Neuronal stem cell (in vitro differentiated cells): ENCODE results near the gene AMFR.
A peak's percentile ranks its signal among the peaks of the same experiment; 100 is the strongest.

Experiments
- DNase-seq: peaks from one replicate; pipeline ENCODE4 v3.0.0-alpha.2; 2013; ENCODE audit warnings: low spot score
- H2AFZ ChIP-seq: one replicate; pipeline ENCODE4 v1.6.1; 2013; ENCODE audit warnings: mild to moderate bottlenecking, low read length, inconsistent platforms
- H2AK5ac ChIP-seq: 2 replicates; pipeline ENCODE4 v1.6.1; 2013; ENCODE audit warnings: low read depth, mild to moderate bottlenecking, inconsistent platforms, low read length, moderate library complexity, mixed read lengths
- H2BK120ac ChIP-seq: 2 replicates; pipeline ENCODE4 v1.6.1; 2013; ENCODE audit warnings: low read depth, mild to moderate bottlenecking, inconsistent platforms, low read length, moderate library complexity, mixed read lengths
- H2BK12ac ChIP-seq: one replicate; pipeline ENCODE4 v1.6.1; 2013; ENCODE audit warnings: low read length, inconsistent platforms
- H2BK15ac ChIP-seq: 2 replicates; pipeline ENCODE4 v1.6.1; 2013; ENCODE audit warnings: mild to moderate bottlenecking, low read length, inconsistent platforms, mixed read lengths
- H2BK5ac ChIP-seq: one replicate; pipeline ENCODE4 v1.6.1; 2013; ENCODE audit warnings: inconsistent platforms, mild to moderate bottlenecking, low read length, moderate library complexity
- H3K14ac ChIP-seq: one replicate; pipeline ENCODE4 v1.6.1; 2013; ENCODE audit warnings: low read length, inconsistent platforms
- H3K18ac ChIP-seq: 2 replicates; pipeline ENCODE4 v1.6.1; 2013; ENCODE audit warnings: low read length, inconsistent platforms
- H3K23ac ChIP-seq: 2 replicates; pipeline ENCODE4 v1.6.1; 2013; ENCODE audit warnings: low read depth, mild to moderate bottlenecking, mixed read lengths, low read length, inconsistent platforms; ENCODE audit not compliant: poor library complexity
- H3K27ac ChIP-seq: replicated peaks from 3 replicates; pipeline ENCODE4 v1.5.1; 2013; ENCODE audit warnings: low read length, inconsistent platforms
- H3K27me3 ChIP-seq, 3 experiments: 2 replicates each; pipeline ENCODE4 v1.6.1; 2013; ENCODE audit warnings: low read length in 3 of 3, mild to moderate bottlenecking in 2 of 3, inconsistent platforms in 1 of 3, low read depth in 1 of 3, mixed read lengths in 1 of 3, moderate library complexity in 1 of 3; ENCODE audit not compliant: control insufficient read depth in 3 of 3, insufficient read depth in 3 of 3
- H3K36me3 ChIP-seq, 2 donors: replicated peaks in 1 of 2; 2 replicates each; pipeline ENCODE4 v1.6.1; 2013; ENCODE audit warnings: low read length in 2 of 2; ENCODE audit not compliant: control insufficient read depth in 2 of 2, insufficient read depth in 2 of 2
- H3K4ac ChIP-seq: 2 replicates; pipeline ENCODE4 v1.6.1; 2013; ENCODE audit warnings: inconsistent platforms, mild to moderate bottlenecking, low read length, moderate library complexity
- H3K4me1 ChIP-seq, 2 donors: 1 replicate in 1 of 2; 2 replicates in 1 of 2; pipeline ENCODE4 v1.6.1; 2013; ENCODE audit warnings: low read length in 2 of 2, low read depth in 1 of 2; ENCODE audit not compliant: control insufficient read depth in 2 of 2, insufficient read depth in 1 of 2
- H3K4me2 ChIP-seq: one replicate; pipeline ENCODE4 v1.6.1; 2013; ENCODE audit warnings: mild to moderate bottlenecking, low read length, inconsistent platforms; ENCODE audit not compliant: insufficient read depth, poor library complexity, severe bottlenecking
- H3K4me3 ChIP-seq, 2 donors: 2 replicates each; pipeline ENCODE4 v1.5.1; 2013; ENCODE audit warnings: low read length in 2 of 2, mild to moderate bottlenecking in 2 of 2, inconsistent platforms in 1 of 2, moderate library complexity in 1 of 2
- H3K79me1 ChIP-seq: one replicate; pipeline ENCODE4 v1.6.1; 2013; ENCODE audit warnings: low read depth, mild to moderate bottlenecking, inconsistent platforms, low read length, moderate library complexity
- H3K9ac ChIP-seq: one replicate; pipeline ENCODE4 v1.6.1; 2013; ENCODE audit warnings: mild to moderate bottlenecking, low read depth, low read length, inconsistent platforms; ENCODE audit not compliant: poor library complexity
- H3K9me3 ChIP-seq, 2 donors: replicated peaks in 1 of 2; 2 replicates each; pipeline versions ENCODE3 to v1.6.1; 2013; ENCODE audit warnings: low read length in 2 of 2, mild to moderate bottlenecking in 2 of 2, inconsistent platforms in 1 of 2, low read depth in 1 of 2, mixed read lengths in 1 of 2, moderate library complexity in 1 of 2; ENCODE audit not compliant: control insufficient read depth in 2 of 2, insufficient read depth in 1 of 2
- H4K8ac ChIP-seq: one replicate; pipeline ENCODE4 v1.6.1; 2013; ENCODE audit warnings: low read depth, mild to moderate bottlenecking, inconsistent platforms, low read length, moderate library complexity
- H4K91ac ChIP-seq: one replicate; pipeline ENCODE4 v1.6.1; 2013; ENCODE audit warnings: low read length, low read depth, mild to moderate bottlenecking, inconsistent platforms; ENCODE audit not compliant: poor library complexity
- WGBS, 2 donors: extraction: QIAGEN DNeasy Blood & Tissue Kit; methylation state at CpG; one replicate each; pipeline ENCODE4 v1.1.7; 2013; ENCODE audit warnings: missing lambda C conversion rate in 2 of 2, mixed read lengths in 1 of 2; ENCODE audit not compliant: insufficient read length in 2 of 2, insufficient replicate concordance in 1 of 2; ENCODE audit errors: extremely low coverage in 2 of 2; 5-methylcytosine and 5-hydroxymethylcytosine counted together

Gene AMFR

GRCh38 chr16:56321571-56321970 lies 103.8 kb downstream of the AMFR start:
- H2BK120ac ChIP-seq, result no peak overlapping the region
- no peaks in the 10 kb centered on the region for H3K9me3 ChIP-seq
- no peak overlapping the region for H3K4me2 ChIP-seq
- no peak overlapping the region for H3K9ac ChIP-seq
- H3K27ac ChIP-seq, result no peak overlapping the region
- H3K23ac ChIP-seq, result no peak overlapping the region
- H3K27me3 ChIP-seq, result peaks cover 0 to 35% (median 3%) of the 10 kb centered on the region in 3 experiments
- no peaks in the 10 kb centered on the region for H3K79me1 ChIP-seq
- H3K36me3 ChIP-seq, result no peaks in the 10 kb centered on the region
- H2BK5ac ChIP-seq, result no peak overlapping the region
- H2BK12ac ChIP-seq, result no peak overlapping the region
- H3K4me1 ChIP-seq, result peaks cover 2 to 7% of the 10 kb centered on the region in 2 donors
- no peak overlapping the region for H3K4me3 ChIP-seq
- no peak overlapping the region for H3K4ac ChIP-seq
- H4K91ac ChIP-seq, result no peak overlapping the region
- H2AK5ac ChIP-seq, result no peak overlapping the region
- H3K18ac ChIP-seq, result peak overlapping the region; percentile 40
- no CpG with 5 or more reads among the region's 9 CpGs for WGBS, 2 donors
- no peak overlapping the region for H3K14ac ChIP-seq
- H2BK15ac ChIP-seq, result no peak overlapping the region
- DNase-seq, result no peak
- no peak overlapping the region for H4K8ac ChIP-seq
- no peak overlapping the region for H2AFZ ChIP-seq

DNA sequence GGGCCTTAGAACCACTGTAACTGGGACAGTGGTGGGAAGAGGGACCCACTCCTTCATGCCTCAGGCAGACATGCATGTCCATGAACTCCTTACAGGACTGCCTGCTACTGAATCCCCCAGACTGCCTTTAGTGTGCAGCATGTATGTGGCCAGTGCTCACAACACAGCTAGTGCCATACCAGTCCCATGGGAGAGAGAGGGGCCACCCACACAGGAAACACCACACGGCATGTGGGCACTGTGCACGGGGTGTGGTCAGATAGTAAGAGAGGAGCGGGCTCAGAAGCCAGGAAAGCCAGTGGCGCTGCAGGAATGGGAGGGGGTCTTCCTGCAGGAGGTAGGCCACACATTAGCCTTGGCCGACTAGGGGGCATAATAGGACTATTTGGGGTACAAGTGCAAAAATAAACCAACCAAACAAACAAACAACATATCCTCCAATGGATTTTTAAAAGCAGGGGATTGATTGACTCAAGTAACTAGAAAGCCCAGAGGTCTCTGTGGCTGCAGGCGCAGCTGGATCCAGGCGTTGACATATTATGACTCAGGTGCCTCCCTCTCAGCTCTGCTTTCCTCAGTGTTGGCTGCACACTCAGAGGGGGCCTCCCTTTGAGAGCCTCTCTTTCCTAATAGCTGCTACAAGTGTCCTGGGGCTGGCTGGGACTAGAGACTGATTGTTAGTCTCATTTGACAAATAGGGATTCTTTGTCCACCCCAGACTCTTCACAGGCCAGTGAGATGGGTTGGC lies 104.4 kb downstream of the AMFR start:
- H2AFZ ChIP-seq, result no peak overlapping the region
- peaks cover 0 to 29% (median 3%) of the 10 kb centered on the region in 3 experiments for H3K27me3 ChIP-seq
- no peak for DNase-seq
- peak overlapping the region; percentile 76 for H3K14ac ChIP-seq
- no peak overlapping the region for H2AK5ac ChIP-seq
- no peak overlapping the region for H3K9ac ChIP-seq
- peak overlapping the region; percentile 23 for H3K4ac ChIP-seq
- H3K36me3 ChIP-seq, result no peaks in the 10 kb centered on the region
- H2BK12ac ChIP-seq, result no peak overlapping the region
- H4K8ac ChIP-seq, result no peak overlapping the region
- no peak overlapping the region for H3K4me3 ChIP-seq
- peak overlapping the region; percentile 54 for H3K18ac ChIP-seq
- H2BK5ac ChIP-seq, result peak overlapping the region; percentile 27
- no peak overlapping the region for H3K4me2 ChIP-seq
- no peaks in the 10 kb centered on the region for H3K79me1 ChIP-seq
- H3K9me3 ChIP-seq, result no peaks in the 10 kb centered on the region
- peaks cover 2 to 7% of the 10 kb centered on the region in 2 donors for H3K4me1 ChIP-seq
- no peak overlapping the region for H4K91ac ChIP-seq
- H2BK120ac ChIP-seq, result no peak overlapping the region
- no CpG with 5 or more reads among the region's 7 CpGs for WGBS, 2 donors
- no peak overlapping the region for H3K27ac ChIP-seq
- H2BK15ac ChIP-seq, result no peak overlapping the region
- H3K23ac ChIP-seq, result no peak overlapping the region

DNA sequence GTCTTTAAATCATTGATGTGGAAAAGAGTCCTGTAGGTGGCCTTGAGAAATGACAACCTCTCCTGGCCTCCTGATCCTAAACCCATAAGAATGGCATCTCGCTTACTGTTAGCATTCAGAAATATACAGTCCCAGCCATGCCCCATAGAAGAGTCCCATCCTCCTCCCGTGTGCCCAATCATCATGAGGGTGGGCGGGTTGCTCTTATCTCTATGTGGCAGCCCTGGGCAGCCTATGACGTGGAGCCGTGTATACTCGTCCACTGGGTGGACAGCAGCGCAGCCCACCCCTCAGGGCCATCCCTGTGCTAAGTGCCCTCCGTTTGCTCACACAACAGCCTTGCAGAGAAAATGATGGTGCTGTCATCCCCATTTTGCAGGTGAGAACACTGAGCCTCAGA lies 105.3 kb downstream of the AMFR start:
- H2BK120ac ChIP-seq, result no peak overlapping the region
- no peak overlapping the region for H4K8ac ChIP-seq
- no peak overlapping the region for H2BK12ac ChIP-seq
- peak overlapping the region; percentile 51 for H2AK5ac ChIP-seq
- peaks cover 2 to 7% of the 10 kb centered on the region in 2 donors for H3K4me1 ChIP-seq
- H2BK5ac ChIP-seq, result no peak overlapping the region
- no peak overlapping the region for H3K4me2 ChIP-seq
- DNase-seq, result no peak
- peak overlapping the region; percentile 78 for H3K4ac ChIP-seq
- no peak overlapping the region for H3K27ac ChIP-seq
- no peaks in the 10 kb centered on the region for H3K36me3 ChIP-seq
- no peaks in the 10 kb centered on the region for H3K9me3 ChIP-seq
- H3K4me3 ChIP-seq, result no peak overlapping the region
- H3K9ac ChIP-seq, result no peak overlapping the region
- H3K18ac ChIP-seq, result peak overlapping the region; percentile 46
- H3K14ac ChIP-seq, result no peak overlapping the region
- no peak overlapping the region for H4K91ac ChIP-seq
- H3K79me1 ChIP-seq, result no peaks in the 10 kb centered on the region
- H2BK15ac ChIP-seq, result no peak overlapping the region
- no peak overlapping the region for H2AFZ ChIP-seq
- peaks cover 0 to 26% (median 3%) of the 10 kb centered on the region in 3 experiments for H3K27me3 ChIP-seq
- H3K23ac ChIP-seq, result no peak overlapping the region
- no CpG with 5 or more reads among the region's 8 CpGs for WGBS, 2 donors

DNA sequence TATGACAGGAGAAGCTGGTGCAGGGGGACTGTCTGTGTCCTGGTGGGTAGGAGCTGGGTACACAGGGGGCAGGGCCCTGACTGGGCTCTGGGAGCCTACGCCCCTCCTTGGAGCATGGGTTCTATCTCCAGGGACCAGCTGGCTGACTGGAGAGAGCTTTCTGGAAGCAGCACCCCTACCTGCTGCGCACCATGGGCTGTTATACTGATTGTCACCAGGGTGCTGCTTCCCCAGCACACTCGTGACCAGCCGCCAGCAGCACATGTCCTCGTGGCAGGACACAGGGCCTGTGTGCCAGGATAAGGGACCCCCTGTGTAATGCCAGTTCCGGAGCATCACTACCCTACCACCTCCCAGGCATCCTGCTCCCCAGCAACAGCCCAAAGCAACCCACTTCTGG lies 106.0 kb downstream of the AMFR start:
- Histone ChIP-seq H3K4me2 (no peak overlapping the region), H3K9ac (peak overlapping the region; percentile 26), H3K14ac (no peak overlapping the region), H4K8ac (no peak overlapping the region), H2AK5ac (no peak overlapping the region), H2BK15ac (no peak overlapping the region), H3K79me1 (no peaks in the 10 kb centered on the region), H3K4me3 (no peak overlapping the region), H3K18ac (peak overlapping the region; percentile 42), H4K91ac (no peak overlapping the region), H3K9me3 (no peaks in the 10 kb centered on the region), H2BK12ac (no peak overlapping the region), H2BK5ac (no peak overlapping the region), H3K4ac (no peak overlapping the region), H3K27me3 (peaks cover 0 to 26% (median 3%) of the 10 kb centered on the region in 3 experiments), H3K23ac (no peak overlapping the region), H3K36me3 (no peaks in the 10 kb centered on the region), H2BK120ac (no peak overlapping the region), H3K4me1 (peaks cover 2 to 4% of the 10 kb centered on the region in 2 donors), H2AFZ (no peak overlapping the region), H3K27ac (no peak overlapping the region)
- WGBS, 2 donors, result no CpG with 5 or more reads among the region's 6 CpGs
- DNase-seq, result no peak
